HG02678 (cell line): ENCODE results near the gene MIA.
"Not testable (repeated sequence)": the region's sequence is repeated elsewhere in the genome, so short reads cannot be mapped to it uniquely, and the experiment has no call there.

ENCODE experiments used
- ATAC-seq: cut with Tn5 transposase; IDR thresholded peaks from one replicate; pipeline ENCODE4 v1.9.1; 2021; ENCODE audit warnings: mild to moderate bottlenecking, moderate library complexity; ENCODE audit not compliant: unreplicated experiment

Gene MIA

DNA sequence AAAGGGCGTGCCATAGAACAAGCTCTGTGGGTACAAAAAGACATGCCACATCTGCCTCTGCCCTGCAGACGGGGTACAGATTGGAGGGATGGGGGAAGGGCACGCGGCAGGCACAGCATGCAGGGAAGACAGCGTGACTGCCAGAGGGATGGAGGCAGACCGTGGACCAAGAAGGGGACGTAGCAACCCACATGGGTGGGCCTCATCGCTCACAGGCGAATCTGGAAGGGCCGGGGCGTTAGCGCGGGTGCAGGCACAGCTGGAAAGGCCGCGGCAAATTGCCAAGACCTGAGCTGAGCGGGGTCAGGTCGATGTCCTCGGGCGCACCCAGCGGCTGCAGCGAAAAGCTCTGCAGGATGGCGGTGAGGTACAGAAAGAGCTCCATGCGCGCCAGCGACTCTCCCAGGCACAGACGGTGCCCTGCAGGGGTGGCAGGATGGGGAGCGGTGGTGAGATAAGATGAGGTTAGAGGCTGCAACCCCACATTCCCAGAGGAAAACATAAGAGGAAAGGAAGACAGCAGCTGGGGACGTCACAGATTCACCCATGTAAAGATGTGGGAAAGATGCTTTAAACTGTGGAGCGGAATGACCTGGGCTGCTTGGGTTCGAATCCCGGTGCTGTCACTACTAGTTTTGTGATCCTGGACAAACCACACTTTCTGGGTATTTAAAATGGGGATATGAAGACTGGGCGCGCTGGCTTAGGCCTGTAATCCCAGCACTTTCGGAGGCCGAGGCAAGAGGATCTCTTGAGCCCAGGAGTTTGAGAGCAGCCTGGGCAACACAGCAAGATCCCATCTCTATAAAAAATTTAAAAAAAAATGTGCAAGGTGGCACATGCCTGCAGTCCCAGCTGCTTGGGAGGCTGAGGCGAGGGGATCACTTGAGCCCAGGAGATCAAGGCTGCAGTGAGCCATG, 43.4 kb downstream of the MIA start:
- not testable (repeated sequence) for ATAC-seq

DNA sequence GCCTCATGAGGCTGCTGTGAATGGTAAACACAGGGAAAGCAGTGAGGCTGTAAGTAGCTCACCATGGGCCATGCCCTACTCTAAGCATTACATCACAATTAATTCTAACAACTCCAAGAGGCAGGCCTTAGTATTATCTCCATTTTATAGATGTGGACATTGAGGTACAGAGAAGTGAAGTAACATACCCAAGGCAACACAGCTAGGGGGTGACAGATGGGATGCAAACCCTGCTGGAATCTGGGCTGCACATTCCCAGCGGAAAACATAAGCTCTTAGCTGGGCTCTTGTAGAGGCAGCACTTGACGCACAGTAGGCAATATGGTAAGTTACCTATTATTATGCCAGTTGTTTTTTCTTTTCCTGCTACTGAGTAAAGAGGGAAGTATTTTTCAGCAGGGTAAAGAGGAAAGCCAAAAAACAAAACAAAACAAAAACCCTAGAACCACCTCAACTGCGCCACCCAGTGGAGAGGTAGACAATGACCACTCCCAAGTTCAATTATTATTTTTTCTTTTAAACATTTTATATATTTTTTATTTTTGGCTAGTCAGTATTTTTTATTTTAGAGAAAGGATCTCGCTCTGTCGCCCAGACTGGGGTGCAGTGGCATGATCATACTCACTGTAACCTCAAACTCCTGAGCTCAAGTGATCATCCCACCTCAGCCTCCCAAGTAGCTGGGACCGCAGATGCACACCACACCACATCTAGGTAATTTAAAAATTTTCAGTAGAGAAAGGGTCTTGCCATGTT, 44.3 kb downstream of the MIA start:
- not testable (repeated sequence) for ATAC-seq

- ATAC-seq, result no peak
Measured at GRCh38 chr19:40822161-40822560, 46.8 kb downstream of the MIA start.

DNA sequence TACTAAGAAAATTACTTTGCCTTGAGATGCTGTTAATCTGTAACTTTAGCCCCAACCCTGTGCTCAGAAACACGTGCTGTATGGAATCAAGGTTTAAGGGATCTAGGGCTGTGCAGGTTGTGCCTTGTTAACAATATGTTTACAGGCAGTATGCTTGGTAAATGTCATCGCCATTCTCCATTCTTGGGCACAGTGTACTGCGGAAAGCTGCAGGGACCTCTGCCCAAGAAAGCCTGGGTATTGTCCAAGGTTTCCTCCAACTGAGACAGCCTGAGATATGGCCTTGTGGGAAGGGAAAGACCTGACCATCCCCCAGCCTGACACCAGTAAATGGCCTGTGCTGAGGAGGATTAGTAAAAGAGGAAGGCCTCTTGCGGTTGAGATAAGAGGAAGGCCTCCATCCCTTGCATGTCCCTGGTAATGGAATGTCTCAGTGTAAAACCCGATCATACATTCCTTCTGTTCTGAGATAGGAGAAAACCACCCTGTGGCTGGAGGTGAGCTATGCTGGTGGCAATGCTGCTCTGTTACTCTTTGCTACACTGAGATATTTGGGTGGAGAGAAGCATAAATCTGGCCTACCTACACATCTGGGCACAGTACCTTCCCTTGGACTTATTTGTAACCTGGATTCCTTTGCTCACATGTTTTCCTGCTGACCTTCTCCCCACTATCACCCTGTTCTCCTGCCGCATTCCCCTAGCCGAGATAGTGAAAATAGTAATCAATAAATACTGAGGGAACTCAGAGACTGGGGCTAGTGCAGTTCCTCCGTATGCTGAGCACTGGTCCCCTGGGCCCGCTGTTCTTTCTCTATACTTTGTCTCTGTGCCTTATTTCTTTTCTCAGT, 47.6 kb downstream of the MIA start:
- not testable (repeated sequence) for ATAC-seq

GRCh38 chr19:40824916-40825315, 49.6 kb downstream of the MIA start:
- not testable (repeated sequence) for ATAC-seq

DNA sequence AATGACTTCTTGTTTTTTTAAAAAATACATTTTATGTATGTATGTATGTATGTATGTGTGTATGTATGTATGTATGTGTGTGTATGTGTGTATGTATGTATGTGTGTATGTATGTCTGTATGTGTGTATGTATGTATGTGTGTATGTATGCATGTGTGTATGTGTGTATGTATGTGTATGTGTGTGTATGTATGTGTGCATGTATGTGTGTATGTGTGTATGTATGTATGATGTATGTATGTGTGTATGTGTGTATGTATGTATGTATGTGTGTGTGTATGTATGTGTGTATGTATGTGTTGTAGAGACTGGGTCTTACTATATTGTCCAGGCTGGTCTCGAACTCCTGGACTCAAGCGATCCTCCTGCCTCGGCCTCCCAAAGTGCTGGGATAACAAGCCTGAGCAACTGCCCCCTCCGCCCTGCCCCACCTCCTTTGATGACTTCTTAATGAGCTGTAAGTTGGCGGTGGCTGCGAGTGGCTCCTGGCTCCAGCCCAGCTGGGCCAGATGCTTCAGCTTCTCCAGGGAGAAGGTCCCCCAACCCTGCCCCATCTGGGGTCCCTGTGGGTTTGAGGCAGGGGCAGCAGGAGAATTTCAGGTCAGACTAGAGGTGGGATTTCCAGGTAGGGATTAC, 50.3 kb downstream of the MIA start:
- ATAC-seq, result not testable (repeated sequence)

GRCh38 chr19:40826312-40826698, 51.0 kb downstream of the MIA start:
- ATAC-seq, result not testable (repeated sequence)

GRCh38 chr19:40826699-40827385, 51.5 kb downstream of the MIA start:
- ATAC-seq, result not testable (repeated sequence)
